ENCODE measurements around the gene ANP32A. TPM values are rescaled to one million over a fixed set of nuclear protein-coding genes. Genes with fewer than 3 reads are reported as not detected.

The ANP32A gene

Small RNAs within 50 kb of the gene (small RNA-seq; reads per million reads assigned to genes)
- not detected for gene MIR4312 (ENCODE audit: insufficient read depth)
